HEK293T (cell line): ENCODE measurements around the gene CLCA1.

Experiments
- ARNT ChIP-seq: fragments of 450-650 bp; IDR thresholded peaks from 2 replicates; pipeline ENCODE4 v1.6.1; 2017; ENCODE audit warnings: mild to moderate bottlenecking
- FOXA1 ChIP-seq: fragments of 450-650 bp; IDR thresholded peaks from 2 replicates; pipeline ENCODE4 v1.6.1; 2016; ENCODE audit warnings: mild to moderate bottlenecking
- FOXK2 ChIP-seq: fragments of 450-650 bp; IDR thresholded peaks from 2 replicates; pipeline ENCODE4 v1.6.1; 2016; ENCODE audit warnings: mild to moderate bottlenecking
- FOXM1 ChIP-seq: fragments of 450-650 bp; IDR thresholded peaks from 2 replicates; pipeline ENCODE4 v1.6.1; 2017; ENCODE audit warnings: mild to moderate bottlenecking, borderline replicate concordance
- L3MBTL2 ChIP-seq: fragments of 450-650 bp; conservative IDR thresholded peaks from 2 replicates; pipeline ENCODE4 v1.6.1; 2016; ENCODE audit warnings: mild to moderate bottlenecking
- LEF1 ChIP-seq: fragments of 450-650 bp; IDR thresholded peaks from 2 replicates; pipeline ENCODE4 v1.6.1; 2017; ENCODE audit warnings: mild to moderate bottlenecking, borderline replicate concordance
- SP1 ChIP-seq: fragments of 450-650 bp; IDR thresholded peaks from 2 replicates; pipeline ENCODE4 v1.6.1; 2017
- ZNF384 ChIP-seq: fragments of 450-650 bp; IDR thresholded peaks from 2 replicates; pipeline ENCODE4 v1.6.1; 2016

DNA sequence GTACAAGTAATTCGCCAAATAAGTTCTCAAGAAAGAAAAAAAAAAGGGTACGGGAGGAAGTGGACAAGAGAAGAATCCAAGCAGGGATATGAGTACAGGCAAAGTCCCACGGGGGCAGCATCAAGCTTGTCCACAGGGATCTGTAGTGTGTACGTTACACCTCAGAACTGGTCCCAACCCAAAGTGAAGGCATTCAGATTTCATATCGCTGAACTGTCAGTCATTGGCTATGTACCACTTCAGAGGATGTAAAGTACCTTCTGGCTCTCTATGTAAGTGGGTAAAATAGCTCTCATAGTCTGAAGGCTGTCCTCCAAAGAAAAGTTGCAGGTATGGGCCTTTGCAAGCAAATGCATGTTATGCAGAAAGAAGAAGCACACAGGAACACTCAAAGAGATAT lies 70.0 kb downstream of the CLCA1 start:
- TF ChIP-seq L3MBTL2 (no peak), FOXM1 (no peak), FOXA1 (no peak), FOXK2 (no peak), SP1 (no peak), ARNT (no peak), ZNF384 (no peak), LEF1 (no peak)
